B cell (primary cell): ENCODE measurements around the gene LRIG1. TPM values are rescaled to one million over a fixed set of nuclear protein-coding genes. Genes with fewer than 3 reads are reported as not detected.

ENCODE experiments used
- ATAC-seq: fragments of 200-7000 bp; cut with Tn5 transposase; one replicate; pipeline ENCODE4 v1.10.0; 2021; ENCODE audit warnings: low read depth, mild to moderate bottlenecking, moderate number of reproducible peaks, moderate library complexity
- CTCF ChIA-PET: fragments of 350-600 bp; sonication (Branson Sonifier 250); formaldehyde crosslinking; loops from one replicate; lab custom pipeline; 2021; ENCODE audit warnings: antibody characterized with exemption, inconsistent platforms; lab: Charles Lee
- POLR2A ChIA-PET: fragments of 350-600 bp; sonication (Branson Sonifier 250); formaldehyde crosslinking; loops from one replicate; lab custom pipeline; 2021; ENCODE audit warnings: antibody characterized with exemption; lab: Charles Lee
- DNase-seq: peaks from one replicate; pipeline ENCODE4 v3.0.0; 2013
- H2AFZ ChIP-seq: 2 replicates; pipeline ENCODE4 v1.6.1; 2012; ENCODE audit warnings: mild to moderate bottlenecking, low read depth, low read length; ENCODE audit not compliant: insufficient read depth, poor library complexity, severe bottlenecking
- H3K27ac ChIP-seq, 2 donors: 1 replicate in 1 of 2; 2 replicates in 1 of 2; pipeline ENCODE4 v1.5.1; 2012 to 2013; ENCODE audit warnings: low read length in 2 of 2, mild to moderate bottlenecking in 2 of 2, moderate library complexity in 1 of 2
- H3K27me3 ChIP-seq, 4 experiments: fragments of 200-600 bp in 1 of 4; sonication (generic) in 1 of 4; replicated peaks in 1 of 4; 1 replicate in 2 of 4; 2 replicates in 2 of 4; pipeline versions ENCODE4 v1.6.1 to v1.7.0; 2013 to 2016; ENCODE audit warnings: low read length in 3 of 4, mild to moderate bottlenecking in 2 of 4, mixed read lengths in 1 of 4, moderate library complexity in 1 of 4; ENCODE audit not compliant: insufficient read depth in 4 of 4, control insufficient read depth in 3 of 4; ENCODE audit errors: control extremely low read depth in 1 of 4
- H3K36me3 ChIP-seq, 2 experiments: replicated peaks in 1 of 2; 1 replicate in 1 of 2; 2 replicates in 1 of 2; pipeline versions ENCODE4 v1.6.1 to v1.7.1; 2013; ENCODE audit warnings: low read length in 1 of 2; ENCODE audit not compliant: insufficient read depth in 2 of 2, control insufficient read depth in 1 of 2; ENCODE audit errors: control extremely low read depth in 1 of 2, extremely low read depth in 1 of 2
- H3K4me1 ChIP-seq, 2 donors: fragments of 200-600 bp in 1 of 2; sonication (generic) in 1 of 2; 1 replicate in 1 of 2; 2 replicates in 1 of 2; pipeline versions ENCODE4 v1.5.1 to v1.6.1; 2013 to 2017; ENCODE audit warnings: low read length in 2 of 2; ENCODE audit not compliant: control insufficient read depth in 2 of 2, insufficient read depth in 2 of 2
- H3K4me2 ChIP-seq: replicated peaks from 2 replicates; pipeline ENCODE3; 2012; ENCODE audit warnings: mild to moderate bottlenecking, low read depth, low read length; ENCODE audit not compliant: poor library complexity, severe bottlenecking
- H3K4me3 ChIP-seq, 5 experiments: fragments of 200-600 bp in 1 of 5; sonication (generic) in 1 of 5; 1 replicate in 3 of 5; 2 replicates in 2 of 5; pipeline versions ENCODE4 v1.5.1 to v1.7.0; 2011 to 2016; ENCODE audit warnings: low read length in 4 of 5, mild to moderate bottlenecking in 4 of 5, low read depth in 2 of 5, control low read depth in 1 of 5, moderate library complexity in 1 of 5; ENCODE audit not compliant: insufficient read depth in 1 of 5; ENCODE audit errors: control extremely low read depth in 1 of 5, extremely low read depth in 1 of 5
- H3K79me2 ChIP-seq: fragments of 200-600 bp; sonication (generic); one replicate; pipeline ENCODE4 v1.6.0; 2016; ENCODE audit warnings: low read length; ENCODE audit not compliant: control insufficient read depth, insufficient read depth
- H3K9ac ChIP-seq: fragments of 200-600 bp; sonication (generic); 2 replicates; pipeline ENCODE4 v1.6.1; 2017; ENCODE audit warnings: mild to moderate bottlenecking, low read length, moderate library complexity
- H3K9me3 ChIP-seq, 3 donors: one replicate each; pipeline versions ENCODE4 v1.6.1 to v1.7.1; 2013; ENCODE audit warnings: low read length in 2 of 3; ENCODE audit not compliant: control insufficient read depth in 2 of 3, insufficient read depth in 1 of 3; ENCODE audit errors: control extremely low read depth in 1 of 3
- H4K20me1 ChIP-seq: 2 replicates; pipeline ENCODE4 v1.6.0; 2012; ENCODE audit warnings: mild to moderate bottlenecking, low read length; ENCODE audit not compliant: insufficient read depth, control insufficient read depth, poor library complexity, severe bottlenecking
- H3K27ac Mint-ChIP-seq: one replicate; pipeline ENCODE4 v1.8.0; 2021; ENCODE audit warnings: mixed read lengths
- H3K27me3 Mint-ChIP-seq: one replicate; pipeline ENCODE4 v1.8.0; 2021; ENCODE audit warnings: mixed read lengths
- H3K4me1 Mint-ChIP-seq: one replicate; pipeline ENCODE4 v1.8.0; 2021; ENCODE audit warnings: mixed read lengths
- H3K4me3 Mint-ChIP-seq: one replicate; pipeline ENCODE4 v1.8.0; 2021; ENCODE audit warnings: mixed read lengths
- H3K9me3 Mint-ChIP-seq: one replicate; pipeline ENCODE4 v1.8.0; 2022; ENCODE audit warnings: mixed read lengths; ENCODE audit not compliant: insufficient read depth
- EZH2 ChIP-seq: IDR thresholded peaks from 2 replicates; pipeline ENCODE4 v1.6.1; 2012; ENCODE audit warnings: borderline replicate concordance, low read depth, mild to moderate bottlenecking, moderate library complexity, low read length; ENCODE audit not compliant: insufficient read depth, poor library complexity, severe bottlenecking
- WGBS: methylation state at CpG from one replicate; pipeline ENCODE4 v1.1.5; 2013; ENCODE audit warnings: missing lambda C conversion rate; ENCODE audit not compliant: insufficient coverage; 5-methylcytosine and 5-hydroxymethylcytosine counted together
- intact Hi-C: fragments of 100-400 bp; cut with micrococcal nuclease; formaldehyde crosslinking; loops from one replicate; pipeline ENCODE4 v1.10.0; 2022
- polyA plus RNA-seq: library from polyadenylated mRNA; depleted of rRNA; stranded (reverse); fragments of >200 nt; gene quantifications from 2 replicates; pipeline ENCODE4 v1.2.3, GENCODE V29; 2012
- total RNA-seq, 2 donors: library from RNA; stranded (reverse); fragments of 120-200 nt in 1 of 2; gene quantifications; 1 replicate in 1 of 2; 2 replicates in 1 of 2; pipeline versions ENCODE4 v1.2.3 to v1.2.4, GENCODE V29; 2013 to 2022
- TF ChIP-seq, protein P1 (sequence below): fragments of 200-600 bp; IDR thresholded peaks from one replicate; pipeline ENCODE4 v1.8.0; 2022; ENCODE audit warnings: antibody characterized with exemption, mild to moderate bottlenecking

The LRIG1 gene
- total and polyA plus RNA-seq, 2 donors (not counting 1 experiment from before 2014, with no cell fraction given): 9.2 to 12.4 TPM

DNA sequence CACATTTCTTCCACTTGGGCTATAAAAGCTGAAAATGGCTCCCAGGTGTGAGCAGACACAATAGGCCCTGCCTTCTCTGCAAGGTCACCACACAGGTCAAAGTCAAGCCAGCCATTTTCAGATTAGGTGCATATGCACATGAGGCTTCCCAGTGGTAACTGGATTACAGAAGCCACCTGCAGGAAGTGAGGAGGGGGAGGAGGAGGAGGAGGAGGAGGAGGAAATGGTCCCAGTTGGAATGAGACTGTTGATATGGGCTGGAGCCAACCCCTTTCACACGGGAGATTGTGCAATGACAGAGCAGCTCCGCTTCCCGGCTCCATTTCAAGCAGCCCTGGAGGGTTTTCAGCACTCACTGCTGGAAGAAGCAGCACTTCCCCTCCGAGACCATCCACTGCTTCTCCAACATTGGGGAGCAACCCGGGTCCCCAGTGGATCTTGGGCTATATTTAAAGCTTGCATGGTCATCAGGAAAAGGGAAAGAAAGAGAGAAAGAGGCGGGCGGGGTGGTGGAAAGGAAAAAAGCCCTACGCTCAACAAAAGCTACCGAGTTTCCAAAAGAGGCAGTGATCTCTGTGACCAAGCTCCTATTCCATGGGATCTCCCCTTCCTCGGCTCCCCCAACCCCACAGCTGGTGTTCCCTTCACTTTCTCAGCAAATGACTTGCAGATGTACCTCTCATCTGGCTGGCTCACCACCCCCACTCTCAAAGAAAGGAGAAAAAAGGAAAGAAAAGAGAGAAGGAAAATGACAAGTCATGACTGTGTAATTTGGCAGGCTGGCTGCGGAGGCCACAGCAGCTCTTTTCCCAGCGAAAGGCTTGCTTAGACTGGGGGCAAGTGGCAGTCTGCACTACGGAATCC is 58.3 kb downstream of the LRIG1 start:
- no peak overlapping the region for H3K4me2 ChIP-seq
- no peaks in the 10 kb centered on the region for H3K79me2 ChIP-seq
- ATAC-seq: no peak
- intact Hi-C loops: no loop called here
- Mint-ChIP-seq H3K27ac (no peak overlapping the region), H3K27me3 (no peaks in the 10 kb centered on the region), H3K9me3 (no peaks in the 10 kb centered on the region), H3K4me3 (no peak overlapping the region), H3K4me1 (peaks cover 11% of the 10 kb centered on the region)
- no peaks in the 10 kb centered on the region for H4K20me1 ChIP-seq
- H3K36me3 ChIP-seq: no peaks in the 10 kb centered on the region
- no peak overlapping the region for H3K9ac ChIP-seq
- no peak overlapping the region for H3K27ac ChIP-seq
- DNase-seq: no peak
- H3K4me3 ChIP-seq: no peak overlapping the region
- ChIA-PET POLR2A (no interaction called here), CTCF (no interaction called here)
- 82% methylated on average over 4 of the region's 13 CpGs for WGBS
- TF ChIP-seq, protein P1, sequence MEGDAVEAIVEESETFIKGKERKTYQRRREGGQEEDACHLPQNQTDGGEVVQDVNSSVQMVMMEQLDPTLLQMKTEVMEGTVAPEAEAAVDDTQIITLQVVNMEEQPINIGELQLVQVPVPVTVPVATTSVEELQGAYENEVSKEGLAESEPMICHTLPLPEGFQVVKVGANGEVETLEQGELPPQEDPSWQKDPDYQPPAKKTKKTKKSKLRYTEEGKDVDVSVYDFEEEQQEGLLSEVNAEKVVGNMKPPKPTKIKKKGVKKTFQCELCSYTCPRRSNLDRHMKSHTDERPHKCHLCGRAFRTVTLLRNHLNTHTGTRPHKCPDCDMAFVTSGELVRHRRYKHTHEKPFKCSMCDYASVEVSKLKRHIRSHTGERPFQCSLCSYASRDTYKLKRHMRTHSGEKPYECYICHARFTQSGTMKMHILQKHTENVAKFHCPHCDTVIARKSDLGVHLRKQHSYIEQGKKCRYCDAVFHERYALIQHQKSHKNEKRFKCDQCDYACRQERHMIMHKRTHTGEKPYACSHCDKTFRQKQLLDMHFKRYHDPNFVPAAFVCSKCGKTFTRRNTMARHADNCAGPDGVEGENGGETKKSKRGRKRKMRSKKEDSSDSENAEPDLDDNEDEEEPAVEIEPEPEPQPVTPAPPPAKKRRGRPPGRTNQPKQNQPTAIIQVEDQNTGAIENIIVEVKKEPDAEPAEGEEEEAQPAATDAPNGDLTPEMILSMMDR: no peak
- no peak for TF ChIP-seq EZH2
- no peaks in the 10 kb centered on the region for H3K9me3 ChIP-seq
- no peak overlapping the region for H2AFZ ChIP-seq
- peaks cover 6 to 7% of the 10 kb centered on the region in 2 donors for H3K4me1 ChIP-seq
- no peaks in the 10 kb centered on the region for H3K27me3 ChIP-seq

DNA sequence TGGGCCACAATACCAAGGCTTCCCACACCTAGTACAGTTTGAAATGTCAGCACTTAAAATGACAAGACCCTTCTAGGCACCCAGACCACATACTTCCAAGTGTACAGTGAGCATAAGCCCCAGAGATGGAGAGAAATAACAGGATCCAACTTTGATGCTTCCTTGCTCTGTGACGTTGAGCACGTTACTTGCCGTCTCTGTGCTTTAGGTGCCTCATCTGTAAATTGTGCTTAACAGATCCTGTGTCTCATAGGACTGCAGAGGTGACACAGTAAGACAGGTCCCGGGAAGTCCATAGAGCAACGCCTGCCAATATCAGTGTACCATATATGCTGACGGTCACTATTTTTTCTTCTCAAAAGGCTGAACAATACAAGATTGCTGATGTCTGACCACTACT is 59.1 kb downstream of the LRIG1 start:
- Histone ChIP-seq H3K27me3 (no peaks in the 10 kb centered on the region), H3K27ac (no peak overlapping the region), H3K4me2 (no peak overlapping the region), H3K36me3 (no peaks in the 10 kb centered on the region), H3K4me1 (peaks cover 6 to 7% of the 10 kb centered on the region in 2 donors), H3K9me3 (no peaks in the 10 kb centered on the region), H2AFZ (no peak overlapping the region), H4K20me1 (no peaks in the 10 kb centered on the region), H3K4me3 (no peak overlapping the region), H3K9ac (no peak overlapping the region), H3K79me2 (no peaks in the 10 kb centered on the region)
- no peak for TF ChIP-seq EZH2
- TF ChIP-seq, protein P1: no peak
- DNase-seq: no peak
- 100% methylated on average over 6 of the region's 6 CpGs for WGBS
- no peak for ATAC-seq
- Mint-ChIP-seq H3K27ac (no peak overlapping the region), H3K4me3 (no peak overlapping the region), H3K27me3 (no peaks in the 10 kb centered on the region), H3K9me3 (no peaks in the 10 kb centered on the region), H3K4me1 (peaks cover 11% of the 10 kb centered on the region)
- intact Hi-C loops: no loop called here
- CTCF ChIA-PET: no interaction called here
- POLR2A ChIA-PET: no interaction called here
